ENCODE results near the gene SERBP1.

The SERBP1 gene

DNA sequence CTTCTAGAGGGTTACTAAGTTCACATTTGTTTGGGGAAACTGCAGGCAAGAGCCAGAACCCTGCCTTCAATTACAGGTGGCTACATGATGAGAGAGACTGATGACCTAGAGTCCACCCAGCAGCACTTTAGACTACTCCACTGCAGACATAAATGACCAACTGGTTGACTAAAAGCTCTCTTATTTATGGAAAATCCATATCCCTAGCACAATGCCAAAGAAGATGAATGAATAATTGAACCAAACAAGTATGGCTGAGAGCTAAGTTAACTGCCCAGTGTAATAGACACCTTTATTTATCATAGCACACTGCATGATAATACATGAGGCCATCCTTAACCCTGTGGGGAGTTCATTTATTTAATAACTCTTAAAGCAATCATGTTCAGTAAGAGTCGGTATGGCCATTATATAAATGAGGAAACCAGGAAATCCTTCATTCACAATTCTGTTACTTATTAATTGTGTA is 62.1 kb downstream of the SERBP1 start:
- DNase-seq, result no peak

DNA sequence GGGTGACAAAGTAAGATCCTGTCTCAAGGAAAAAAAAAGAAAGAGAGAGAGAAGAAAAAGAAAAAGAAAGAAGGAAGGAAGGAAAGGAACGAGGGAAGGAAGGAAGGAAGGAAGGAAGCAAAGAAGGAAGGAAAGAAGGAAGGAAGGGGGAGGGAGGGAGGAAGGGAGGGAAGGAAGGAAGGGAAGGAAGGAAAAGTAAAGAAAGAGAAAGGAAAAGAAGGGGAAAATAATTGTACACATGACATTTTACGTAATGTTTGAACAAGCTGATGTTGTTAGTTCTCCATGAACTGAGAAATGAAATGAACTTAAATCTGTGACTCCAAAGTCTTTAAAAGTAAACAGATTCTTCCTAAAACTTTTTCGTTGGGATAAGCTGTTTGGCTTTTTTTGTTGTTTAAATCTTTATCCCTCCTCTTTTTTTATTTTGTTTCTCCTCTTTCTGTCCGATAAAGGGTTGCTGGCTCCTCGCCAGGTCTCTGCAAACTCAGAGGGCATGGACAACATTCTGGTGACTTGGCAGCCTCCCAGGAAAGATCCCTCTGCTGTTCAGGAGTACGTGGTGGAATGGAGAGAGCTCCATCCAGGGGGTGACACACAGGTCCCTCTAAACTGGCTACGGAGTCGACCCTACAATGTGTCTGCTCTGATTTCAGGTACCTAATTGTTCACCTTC is 62.7 kb downstream of the SERBP1 start:
- DNase-seq, result peak in 3 of 51 donors; percentile 1 to 4 (median 4)

DNA sequence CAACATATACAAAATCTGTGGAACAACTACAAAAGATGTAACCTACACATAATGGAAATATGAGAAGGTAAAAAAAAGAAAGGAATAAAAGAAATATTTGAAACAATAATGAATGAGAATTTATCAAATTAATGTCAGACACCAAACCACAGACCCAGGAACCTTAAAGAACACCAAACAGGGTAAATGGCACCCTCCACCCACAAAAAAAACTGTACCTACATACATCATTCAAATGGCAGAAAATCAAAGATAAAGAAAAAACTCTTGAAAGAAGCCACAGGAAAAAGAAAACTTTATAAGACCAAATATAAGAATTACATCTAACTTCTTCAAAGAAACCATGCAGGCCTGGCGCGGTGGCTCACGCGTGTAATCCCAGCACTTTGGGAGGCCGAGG is 68.6 kb downstream of the SERBP1 start:
- DNase-seq, result no peak

DNA sequence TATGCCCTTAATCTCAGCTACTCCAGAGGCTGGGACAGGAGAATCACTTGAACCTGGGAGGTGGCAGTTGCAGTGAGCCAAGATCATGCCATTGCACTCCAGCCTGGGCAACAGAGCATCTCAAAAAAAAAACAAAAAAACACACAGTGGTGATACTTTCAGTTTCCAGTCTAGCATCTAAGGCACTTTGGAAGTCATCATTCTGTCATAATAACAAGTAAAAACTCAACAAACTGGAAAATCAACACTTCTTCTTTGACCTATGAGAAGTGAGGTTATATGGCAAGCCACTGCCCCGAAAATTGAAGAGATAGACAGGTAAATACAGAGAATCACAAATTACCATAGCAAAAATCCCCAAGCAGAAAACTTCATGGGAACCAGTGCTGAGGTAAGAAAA is 70.6 kb downstream of the SERBP1 start:
- no peak for DNase-seq

All from hypothalamus (tissue), 51 donors.